ENCODE results near the gene ATP8B4.

GRCh38 chr15:50055332-50055731 is 63.7 kb downstream of the ATP8B4 start:
- TF ChIP-seq CTCF (IDR thresholded peaks at IDR 0.05) (no peak), EZH2 (IDR thresholded peaks at IDR 0.05; ENCODE audit: borderline replicate concordance, insufficient read depth, low read depth, low read length, poor library complexity, severe bottlenecking) (no peak)

Measured in B cell (primary cell).